BJ (cell line): ENCODE results near the gene DNAJC7. TPM values are rescaled to one million over a fixed set of nuclear protein-coding genes. Genes with fewer than 3 reads are reported as not detected.

ENCODE experiments used
- CTCF ChIA-PET: fragments of 350-600 bp; formaldehyde crosslinking; extraction: SDS; loops from one replicate; lab custom pipeline; 2021; ENCODE audit warnings: antibody characterized with exemption, inconsistent platforms; lab: Yijun Ruan, JAX
- POLR2A ChIA-PET: fragments of 300-600 bp; sonication (Branson Sonifier 250); formaldehyde crosslinking; extraction: SDS; loops from one replicate; lab custom pipeline; 2021; ENCODE audit warnings: antibody characterized with exemption; lab: Charles Lee
- DNase-seq: peaks from one replicate; pipeline ENCODE4 v3.0.0-alpha.2; 2011; ENCODE audit warnings: low read depth
- H3K27me3 ChIP-seq: 2 replicates; pipeline ENCODE4 v1.6.0; 2011; ENCODE audit warnings: low read length; ENCODE audit not compliant: control insufficient read depth, insufficient read depth
- H3K36me3 ChIP-seq: 2 replicates; pipeline ENCODE4 v1.5.1; 2011; ENCODE audit warnings: low read length; ENCODE audit not compliant: control insufficient read depth, insufficient read depth
- H3K4me3 ChIP-seq: 2 replicates; pipeline ENCODE4 v1.5.1; 2011; ENCODE audit warnings: low read depth, mild to moderate bottlenecking, control low read depth, low read length
- polyA plus RNA-seq: library from polyadenylated mRNA; depleted of rRNA; stranded (reverse); fragments of >200 nt; gene quantifications from 2 replicates; pipeline ENCODE4 v1.2.3, GENCODE V29; 2011
- TF ChIP-seq, protein P1 (sequence below): IDR thresholded peaks from 2 replicates; pipeline ENCODE4 v1.5.1; 2011; ENCODE audit warnings: low read depth, mild to moderate bottlenecking, control low read depth, inconsistent platforms, low read length, moderate library complexity; ENCODE audit not compliant: insufficient read depth

The DNAJC7 gene
- polyA plus RNA-seq, 1 experiment: 41.1 TPM

DNA sequence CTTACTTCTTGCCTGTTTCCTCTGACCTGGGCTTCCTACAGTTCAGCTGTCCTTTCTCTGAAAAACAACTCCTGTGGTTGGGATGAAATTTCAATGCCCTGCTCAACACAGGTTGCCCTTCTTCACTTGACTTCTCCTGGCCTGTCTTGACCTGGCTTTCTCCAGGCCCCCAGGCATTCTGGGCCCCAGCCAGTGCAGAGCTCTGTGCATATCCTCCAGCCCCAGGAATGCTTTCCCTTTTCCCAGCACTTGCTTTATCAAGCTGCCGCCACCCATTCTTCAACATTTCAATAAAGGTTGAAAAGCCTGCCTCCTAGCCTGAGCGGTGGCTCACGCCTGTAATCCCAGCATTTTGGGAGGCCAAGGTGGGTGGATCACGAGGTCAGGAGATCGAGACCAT is 76.1 kb downstream of the DNAJC7 start:
- H3K4me3 ChIP-seq: no peak overlapping the region
- TF ChIP-seq, protein P1, sequence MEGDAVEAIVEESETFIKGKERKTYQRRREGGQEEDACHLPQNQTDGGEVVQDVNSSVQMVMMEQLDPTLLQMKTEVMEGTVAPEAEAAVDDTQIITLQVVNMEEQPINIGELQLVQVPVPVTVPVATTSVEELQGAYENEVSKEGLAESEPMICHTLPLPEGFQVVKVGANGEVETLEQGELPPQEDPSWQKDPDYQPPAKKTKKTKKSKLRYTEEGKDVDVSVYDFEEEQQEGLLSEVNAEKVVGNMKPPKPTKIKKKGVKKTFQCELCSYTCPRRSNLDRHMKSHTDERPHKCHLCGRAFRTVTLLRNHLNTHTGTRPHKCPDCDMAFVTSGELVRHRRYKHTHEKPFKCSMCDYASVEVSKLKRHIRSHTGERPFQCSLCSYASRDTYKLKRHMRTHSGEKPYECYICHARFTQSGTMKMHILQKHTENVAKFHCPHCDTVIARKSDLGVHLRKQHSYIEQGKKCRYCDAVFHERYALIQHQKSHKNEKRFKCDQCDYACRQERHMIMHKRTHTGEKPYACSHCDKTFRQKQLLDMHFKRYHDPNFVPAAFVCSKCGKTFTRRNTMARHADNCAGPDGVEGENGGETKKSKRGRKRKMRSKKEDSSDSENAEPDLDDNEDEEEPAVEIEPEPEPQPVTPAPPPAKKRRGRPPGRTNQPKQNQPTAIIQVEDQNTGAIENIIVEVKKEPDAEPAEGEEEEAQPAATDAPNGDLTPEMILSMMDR: no peak
- no peak for DNase-seq
- POLR2A ChIA-PET: no interaction called here
- peaks cover 2% of the 10 kb centered on the region; the same call in 1 of the 2 replicates for H3K36me3 ChIP-seq
- CTCF ChIA-PET: no interaction called here
- no peaks in the 10 kb centered on the region for H3K27me3 ChIP-seq

DNA sequence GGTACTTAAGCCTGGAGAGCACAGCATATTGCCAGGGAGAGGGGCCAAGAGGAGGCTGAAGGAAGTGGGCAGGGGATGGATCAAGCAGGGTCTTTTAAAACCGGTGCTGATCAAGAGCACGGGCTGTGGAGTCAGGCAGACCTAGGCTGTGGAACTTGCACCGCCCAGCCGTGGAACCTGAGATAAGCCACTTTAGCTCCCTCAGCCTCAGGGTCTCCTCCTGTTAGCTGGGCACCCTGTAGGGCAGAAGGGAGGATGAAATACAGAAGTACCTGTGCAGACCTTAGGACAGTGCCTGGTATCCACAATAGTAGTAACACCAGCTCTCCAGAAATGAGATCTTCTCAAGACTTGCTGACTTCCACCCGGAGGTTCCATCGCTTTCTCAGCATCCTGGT is 77.5 kb downstream of the DNAJC7 start:
- TF ChIP-seq, protein P1: no peak
- ChIA-PET POLR2A (interaction anchor here (0.8 kb wide), 1 partner anchor 9 kb away, joined by 3 read pairs; the partner anchor contains the start of gene ODAD4), CTCF (interaction anchor here (0.9 to 1.5 kb wide), 3 partner anchors 9 to 20 kb away, joined by 3 to 4 read pairs (median 4); partner anchors contain the start of gene ODAD4)
- Histone ChIP-seq H3K27me3 (no peaks in the 10 kb centered on the region), H3K36me3 (peaks cover 2% of the 10 kb centered on the region; the same call in 1 of the 2 replicates), H3K4me3 (no peak overlapping the region)
- DNase-seq: no peak

DNA sequence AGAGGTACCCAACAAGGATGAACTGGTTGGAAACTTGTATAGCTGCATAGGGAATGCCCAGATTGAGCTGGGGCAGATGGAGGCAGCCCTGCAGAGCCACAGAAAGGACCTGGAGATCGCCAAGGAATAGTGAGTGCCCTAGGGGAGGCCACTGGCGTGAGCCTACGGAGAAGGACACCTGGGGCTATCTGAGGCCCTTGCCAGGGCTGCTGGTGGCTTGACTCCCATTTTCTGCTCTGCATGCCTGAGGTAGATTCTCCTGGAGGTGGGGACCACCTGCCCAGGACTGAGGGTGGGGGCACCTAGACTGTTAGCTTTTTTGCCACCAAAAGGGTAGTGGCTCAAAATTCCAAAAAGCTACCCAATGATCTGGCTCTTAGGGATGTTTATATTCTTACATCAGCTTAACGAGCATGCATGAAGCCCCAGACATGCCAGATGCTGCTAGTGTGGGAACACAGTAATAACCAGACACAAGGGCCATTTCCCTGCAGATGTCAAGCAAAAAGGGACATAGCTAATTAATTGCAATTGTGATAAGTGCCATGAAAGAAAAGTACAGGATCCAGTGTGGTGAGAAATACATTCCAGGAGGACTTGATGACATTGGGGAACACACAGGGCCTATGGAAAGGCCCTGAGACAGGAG is 78.1 kb downstream of the DNAJC7 start:
- H3K4me3 ChIP-seq: no peak overlapping the region
- H3K36me3 ChIP-seq: peaks cover 2% of the 10 kb centered on the region; the same call in 1 of the 2 replicates
- ChIA-PET CTCF (interaction anchor here (1.2 to 1.5 kb wide), 2 partner anchors 9 to 21 kb away, joined by 3 to 4 read pairs; partner anchors contain the start of gene ODAD4), POLR2A (interaction anchor here (0.8 kb wide), 1 partner anchor 8 kb away, joined by 3 read pairs; the partner anchor contains the start of gene ODAD4)
- no peaks in the 10 kb centered on the region for H3K27me3 ChIP-seq
- TF ChIP-seq, protein P1: no peak
- no peak for DNase-seq

DNA sequence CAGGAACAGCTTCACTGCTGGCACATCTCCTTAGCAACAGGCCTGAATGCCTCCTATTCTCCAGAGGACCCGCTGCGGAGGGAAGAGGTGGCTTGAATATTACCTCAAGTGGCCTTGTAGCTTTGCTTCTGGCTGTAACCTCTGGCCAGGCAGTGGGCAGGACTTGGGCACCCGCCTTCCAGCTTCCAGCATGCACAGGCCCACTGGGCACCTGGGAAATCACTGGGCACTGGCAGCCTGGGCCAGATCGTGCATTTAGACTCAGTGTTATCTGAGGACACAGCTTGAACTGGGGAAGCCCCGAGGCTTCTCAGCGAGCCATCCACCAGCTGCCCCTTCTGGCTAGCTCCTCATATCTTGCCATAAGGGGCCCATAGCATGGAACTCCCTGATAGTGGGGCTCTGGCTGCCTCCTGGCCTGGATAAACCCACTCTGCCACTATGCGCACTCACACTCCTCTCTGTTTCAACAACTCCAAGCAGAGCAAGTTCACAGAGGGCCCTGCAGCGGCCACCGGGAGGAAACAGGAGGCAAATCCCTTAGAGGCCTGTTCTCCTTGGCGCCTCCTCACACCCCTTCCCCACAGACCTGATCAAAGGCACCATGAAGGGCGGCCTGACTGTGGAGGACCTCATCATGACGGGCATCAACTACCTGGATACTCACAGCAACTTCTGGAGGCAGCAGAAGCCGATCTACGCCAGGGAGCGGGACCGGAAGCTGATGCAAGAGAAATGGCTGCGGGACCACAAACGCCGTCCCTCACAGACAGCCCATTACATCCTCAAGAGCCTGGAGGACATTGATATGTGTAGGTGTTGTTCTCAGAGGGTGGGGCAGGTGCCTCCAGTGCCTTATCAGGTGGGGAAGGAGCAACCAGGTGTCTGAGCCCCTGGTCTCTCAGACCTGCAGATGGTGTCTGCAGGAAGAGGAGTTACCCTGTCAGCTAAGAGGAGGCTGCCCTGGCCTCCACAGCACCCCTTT is 79.0 kb downstream of the DNAJC7 start:
- H3K36me3 ChIP-seq: peaks cover 2% of the 10 kb centered on the region; the same call in 1 of the 2 replicates
- ChIA-PET CTCF (interaction anchor here (0.6 to 1.5 kb wide), 2 partner anchors 8 to 80 kb away, joined by 3 to 4 read pairs; partner anchors contain the start of gene ODAD4), POLR2A (no interaction called here)
- TF ChIP-seq, protein P1: no peak
- no peaks in the 10 kb centered on the region for H3K27me3 ChIP-seq
- no peak overlapping the region for H3K4me3 ChIP-seq
- no peak for DNase-seq
